DOHH2 (cell line): ENCODE measurements around the gene LAMC1.

Experiments used
- EZH2phosphoT487 ChIP-seq: fragments of 200-600 bp; sonication (generic); IDR thresholded peaks from 2 replicates; pipeline ENCODE4 v1.6.1; 2017; ENCODE audit warnings: borderline replicate concordance, mild to moderate bottlenecking, antibody characterized with exemption, low read length, moderate library complexity, mixed read lengths
- TF ChIP-seq, protein P1 (sequence below): fragments of 200-600 bp; sonication (generic); IDR thresholded peaks from one replicate; pipeline ENCODE4 v1.5.1; 2014; ENCODE audit warnings: antibody characterized with exemption, mild to moderate bottlenecking, low read depth, low read length; ENCODE audit not compliant: poor library complexity, severe bottlenecking

DNA sequence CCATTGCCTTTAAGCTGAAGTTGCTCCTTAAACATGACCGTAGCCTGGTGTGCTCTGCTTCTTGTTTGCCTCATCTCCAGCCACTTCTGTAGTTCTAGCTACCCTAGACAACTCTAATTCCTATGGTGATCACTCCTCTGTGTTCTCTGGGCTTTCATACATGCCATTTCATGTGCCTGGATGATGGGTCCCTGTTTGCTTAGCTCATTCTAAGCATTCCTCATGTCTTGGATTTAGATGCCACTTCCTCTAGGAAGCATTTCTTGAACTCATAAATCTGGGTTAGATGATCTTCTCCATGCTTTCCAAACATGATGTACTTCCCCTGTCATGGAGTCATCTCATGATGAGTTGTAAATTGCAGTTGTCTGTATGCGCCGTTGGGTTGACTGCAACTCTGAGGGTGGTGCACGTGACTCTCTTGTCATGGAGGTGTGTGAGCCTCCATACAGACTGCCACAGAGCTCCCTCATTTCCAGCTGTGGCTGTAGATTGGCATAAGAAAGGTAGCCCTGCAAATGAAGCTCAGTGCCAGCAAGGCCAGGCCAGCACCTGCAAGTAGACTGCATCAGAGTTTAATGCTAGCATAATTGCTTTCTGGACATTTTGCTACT, 77.2 kb downstream of the LAMC1 start:
- TF ChIP-seq, protein P1, sequence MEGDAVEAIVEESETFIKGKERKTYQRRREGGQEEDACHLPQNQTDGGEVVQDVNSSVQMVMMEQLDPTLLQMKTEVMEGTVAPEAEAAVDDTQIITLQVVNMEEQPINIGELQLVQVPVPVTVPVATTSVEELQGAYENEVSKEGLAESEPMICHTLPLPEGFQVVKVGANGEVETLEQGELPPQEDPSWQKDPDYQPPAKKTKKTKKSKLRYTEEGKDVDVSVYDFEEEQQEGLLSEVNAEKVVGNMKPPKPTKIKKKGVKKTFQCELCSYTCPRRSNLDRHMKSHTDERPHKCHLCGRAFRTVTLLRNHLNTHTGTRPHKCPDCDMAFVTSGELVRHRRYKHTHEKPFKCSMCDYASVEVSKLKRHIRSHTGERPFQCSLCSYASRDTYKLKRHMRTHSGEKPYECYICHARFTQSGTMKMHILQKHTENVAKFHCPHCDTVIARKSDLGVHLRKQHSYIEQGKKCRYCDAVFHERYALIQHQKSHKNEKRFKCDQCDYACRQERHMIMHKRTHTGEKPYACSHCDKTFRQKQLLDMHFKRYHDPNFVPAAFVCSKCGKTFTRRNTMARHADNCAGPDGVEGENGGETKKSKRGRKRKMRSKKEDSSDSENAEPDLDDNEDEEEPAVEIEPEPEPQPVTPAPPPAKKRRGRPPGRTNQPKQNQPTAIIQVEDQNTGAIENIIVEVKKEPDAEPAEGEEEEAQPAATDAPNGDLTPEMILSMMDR = no peak
- no peak for TF ChIP-seq EZH2phosphoT487
